Neural progenitor cell (in vitro differentiated cells): Measurements from ENCODE around the gene ADAMTSL2. TPM values are rescaled to one million over a fixed set of nuclear protein-coding genes. Genes with fewer than 3 reads are reported as not detected.

ENCODE experiments used
- DNase-seq: peaks from one replicate; pipeline ENCODE4 v3.0.0-alpha.2; 2016; ENCODE audit warnings: low spot score
- H2AFZ ChIP-seq: fragments of 200-600 bp; sonication (generic); replicated peaks from 2 replicates; pipeline ENCODE4 v1.6.1; 2016; ENCODE audit warnings: antibody characterized with exemption
- H3F3A ChIP-seq: fragments of 200-600 bp; sonication (generic); 2 replicates; pipeline ENCODE4 v1.6.1; 2016; ENCODE audit warnings: antibody characterized with exemption, low read depth
- H3K27ac ChIP-seq: fragments of 200-600 bp; sonication (generic); 2 replicates; pipeline ENCODE4 v1.5.1; 2016; ENCODE audit warnings: mild to moderate bottlenecking
- H3K27me3 ChIP-seq: fragments of 200-600 bp; sonication (generic); 2 replicates; pipeline ENCODE4 v1.6.1; 2016; ENCODE audit warnings: mild to moderate bottlenecking, moderate library complexity
- H3K36me3 ChIP-seq: fragments of 200-600 bp; sonication (generic); 2 replicates; pipeline ENCODE4 v1.5.1; 2016
- H3K4me1 ChIP-seq: fragments of 200-600 bp; sonication (generic); 2 replicates; pipeline ENCODE4 v1.6.1; 2016; ENCODE audit warnings: mixed run types
- H3K4me2 ChIP-seq: fragments of 200-600 bp; sonication (generic); 2 replicates; pipeline ENCODE4 v1.6.1; 2016
- H3K4me3 ChIP-seq: fragments of 200-600 bp; sonication (generic); 2 replicates; pipeline ENCODE4 v1.5.1; 2016
- H3K79me2 ChIP-seq: fragments of 200-600 bp; sonication (generic); 2 replicates; pipeline ENCODE4 v1.6.1; 2016; ENCODE audit warnings: low read depth
- H3K9ac ChIP-seq: fragments of 200-600 bp; sonication (generic); 2 replicates; pipeline ENCODE4 v1.6.1; 2016
- H3K9me3 ChIP-seq: fragments of 200-600 bp; sonication (generic); 2 replicates; pipeline ENCODE4 v1.5.1; 2016; ENCODE audit warnings: low read depth
- H4K20me1 ChIP-seq: fragments of 200-600 bp; sonication (generic); 2 replicates; pipeline ENCODE4 v1.6.1; 2016; ENCODE audit warnings: low read depth
- H3K27ac Mint-ChIP-seq: 3 replicates; pipeline ENCODE4 v1.8.0; 2021; ENCODE audit warnings: mixed read lengths
- H3K27me3 Mint-ChIP-seq: 2 replicates; pipeline ENCODE4 v1.8.0; 2022; ENCODE audit warnings: low read depth, mild to moderate bottlenecking, inconsistent platforms, moderate library complexity, mixed read lengths; ENCODE audit not compliant: insufficient read depth
- H3K36me3 Mint-ChIP-seq: 3 replicates; pipeline ENCODE4 v1.8.0; 2021; ENCODE audit warnings: mixed read lengths
- H3K4me1 Mint-ChIP-seq: 3 replicates; pipeline ENCODE4 v1.8.0; 2021; ENCODE audit warnings: mixed read lengths
- H3K4me3 Mint-ChIP-seq: 3 replicates; pipeline ENCODE4 v1.8.0; 2021; ENCODE audit warnings: mild to moderate bottlenecking, moderate library complexity, mixed read lengths
- H3K9me3 Mint-ChIP-seq: 3 replicates; pipeline ENCODE4 v1.8.0; 2020; ENCODE audit warnings: mixed read lengths
- CTCF ChIP-seq: fragments of 200-600 bp; sonication (generic); IDR thresholded peaks from 2 replicates; pipeline ENCODE4 v1.5.1; 2017; ENCODE audit warnings: antibody characterized with exemption, mild to moderate bottlenecking
- EZH2 ChIP-seq: fragments of 200-600 bp; sonication (generic); IDR thresholded peaks from 2 replicates; pipeline ENCODE4 v1.6.1; 2017; ENCODE audit warnings: antibody characterized with exemption, mild to moderate bottlenecking, moderate library complexity
- EZH2phosphoT487 ChIP-seq: fragments of 200-600 bp; sonication (generic); IDR thresholded peaks from 2 replicates; pipeline ENCODE4 v1.6.1; 2017; ENCODE audit warnings: antibody characterized with exemption
- total RNA-seq: library from RNA; depleted of rRNA; stranded (reverse); fragments of >200 nt; gene quantifications from 2 replicates; pipeline ENCODE4 v1.2.3, GENCODE V29; 2015; ENCODE audit warnings: low replicate concordance

Gene ADAMTSL2
- total RNA-seq, 1 donor from 2014 or later = 0.30 TPM

- DNase-seq = no peak
- Histone ChIP-seq H3K9me3 (no peaks in the 10 kb centered on the region), H3K4me2 (no peak overlapping the region), H3K4me3 (no peak overlapping the region), H3F3A (peaks cover 4% of the 10 kb centered on the region), H3K79me2 (no peaks in the 10 kb centered on the region), H2AFZ (no peak overlapping the region), H3K9ac (no peak overlapping the region), H4K20me1 (peaks cover 6% of the 10 kb centered on the region), H3K36me3 (no peaks in the 10 kb centered on the region), H3K27me3 (peaks cover 58% of the 10 kb centered on the region), H3K27ac (no peak overlapping the region), H3K4me1 (peaks cover 4% of the 10 kb centered on the region)
- Mint-ChIP-seq H3K27me3 (peaks cover 46% of the 10 kb centered on the region), H3K4me1 (peaks cover 5% of the 10 kb centered on the region), H3K36me3 (no peaks in the 10 kb centered on the region), H3K4me3 (no peak overlapping the region), H3K27ac (no peak overlapping the region), H3K9me3 (no peaks in the 10 kb centered on the region)
- no peak for TF ChIP-seq EZH2
- TF ChIP-seq EZH2phosphoT487 = no peak
- TF ChIP-seq CTCF = no peak
Measured at GRCh38 chr9:133612816-133613215, 78.3 kb downstream of the ADAMTSL2 start.

- no peaks in the 10 kb centered on the region for H3K79me2 ChIP-seq
- Mint-ChIP-seq H3K4me3 (no peak overlapping the region), H3K9me3 (peaks cover 4% of the 10 kb centered on the region), H3K36me3 (no peaks in the 10 kb centered on the region), H3K4me1 (peaks cover 7% of the 10 kb centered on the region), H3K27ac (no peak overlapping the region), H3K27me3 (peaks cover 45% of the 10 kb centered on the region)
- no peak overlapping the region for H3K4me2 ChIP-seq
- TF ChIP-seq CTCF = no peak
- no peak for DNase-seq
- H3K9ac ChIP-seq = no peak overlapping the region
- peaks cover 4% of the 10 kb centered on the region for H3K4me1 ChIP-seq
- no peak overlapping the region for H3K4me3 ChIP-seq
- H4K20me1 ChIP-seq = peaks cover 6% of the 10 kb centered on the region
- H3F3A ChIP-seq = peaks cover 4% of the 10 kb centered on the region
- H3K36me3 ChIP-seq = no peaks in the 10 kb centered on the region
- H2AFZ ChIP-seq = no peak overlapping the region
- H3K27ac ChIP-seq = no peak overlapping the region
- H3K27me3 ChIP-seq = peaks cover 56% of the 10 kb centered on the region
- no peaks in the 10 kb centered on the region for H3K9me3 ChIP-seq
Measured at GRCh38 chr9:133613432-133613831, 78.9 kb downstream of the ADAMTSL2 start.

GRCh38 chr9:133614056-133614455 is 79.6 kb downstream of the ADAMTSL2 start:
- peaks cover 4% of the 10 kb centered on the region for H3F3A ChIP-seq
- peaks cover 4% of the 10 kb centered on the region for H3K4me1 ChIP-seq
- H3K4me2 ChIP-seq = no peak overlapping the region
- no peaks in the 10 kb centered on the region for H3K9me3 ChIP-seq
- H3K4me3 ChIP-seq = no peak overlapping the region
- no peaks in the 10 kb centered on the region for H3K36me3 ChIP-seq
- H3K79me2 ChIP-seq = no peaks in the 10 kb centered on the region
- H3K9me3 Mint-ChIP-seq = peaks cover 4% of the 10 kb centered on the region
- H3K36me3 Mint-ChIP-seq = no peaks in the 10 kb centered on the region
- no peak overlapping the region for H2AFZ ChIP-seq
- peaks cover 48% of the 10 kb centered on the region for H3K27me3 Mint-ChIP-seq
- TF ChIP-seq EZH2 (no peak), EZH2phosphoT487 (no peak), CTCF (no peak)
- H3K4me1 Mint-ChIP-seq = peaks cover 7% of the 10 kb centered on the region
- H3K27ac Mint-ChIP-seq = no peak overlapping the region
- peaks cover 6% of the 10 kb centered on the region for H4K20me1 ChIP-seq
- no peak overlapping the region for H3K9ac ChIP-seq
- no peak overlapping the region for H3K4me3 Mint-ChIP-seq
- no peak overlapping the region for H3K27ac ChIP-seq
- peaks cover 50% of the 10 kb centered on the region for H3K27me3 ChIP-seq
- no peak for DNase-seq
